HCT116 (cell line): ENCODE results near the gene ASB4.

ENCODE experiments used
- EZH2 ChIP-seq: fragments of 200-600 bp; sonication (generic); IDR thresholded peaks from 2 replicates; pipeline ENCODE4 v1.6.1; 2017; ENCODE audit warnings: antibody characterized with exemption, mixed run types
- JUND ChIP-seq: IDR thresholded peaks from 2 replicates; pipeline ENCODE4 v1.6.1; 2012
- MAX ChIP-seq: IDR thresholded peaks from 2 replicates; pipeline ENCODE4 v1.6.1; 2012
- POLR2A ChIP-seq: IDR thresholded peaks from 2 replicates; pipeline ENCODE4 v1.7.0; 2011; ENCODE audit warnings: borderline replicate concordance; ENCODE audit not compliant: insufficient read depth, insufficient read length; ENCODE audit errors: extremely low read depth
- POLR2AphosphoS5 ChIP-seq: IDR thresholded peaks from 2 replicates; pipeline ENCODE4 v1.6.1; 2011; ENCODE audit warnings: mild to moderate bottlenecking, low read depth, low read length, moderate library complexity
- RAD21 ChIP-seq: IDR thresholded peaks from 2 replicates; pipeline ENCODE4 v1.6.1; 2012; ENCODE audit warnings: low read depth, mild to moderate bottlenecking
- SIN3A ChIP-seq: IDR thresholded peaks from 2 replicates; pipeline ENCODE4 v1.6.1; 2012; ENCODE audit warnings: low read depth
- SRF ChIP-seq: IDR thresholded peaks from 2 replicates; pipeline ENCODE4 v1.6.1; 2012; ENCODE audit warnings: low read depth
- TF ChIP-seq, protein P1 (sequence below): IDR thresholded peaks from 2 replicates; pipeline ENCODE4 v1.6.1; 2011; ENCODE audit warnings: mild to moderate bottlenecking, low read length, moderate library complexity; ENCODE audit not compliant: insufficient replicate concordance; ENCODE audit errors: extremely low read depth
- TF ChIP-seq, protein P2 (sequence below), 3 experiments: fragments of 200-600 bp in 1 of 3; sonication (generic) in 1 of 3; IDR thresholded peaks in 2 of 3; conservative IDR thresholded peaks in 1 of 3; 2 replicates each; pipeline ENCODE4 v1.5.1; 2012 to 2017; ENCODE audit warnings: low read depth in 2 of 3, low read length in 2 of 3, antibody characterized with exemption in 1 of 3, borderline replicate concordance in 1 of 3, control low read depth in 1 of 3, mild to moderate bottlenecking in 1 of 3, mixed read lengths in 1 of 3, mixed run types in 1 of 3, moderate library complexity in 1 of 3; ENCODE audit not compliant: insufficient read depth in 1 of 3

- TF ChIP-seq SRF: no peak
- no peak for TF ChIP-seq POLR2AphosphoS5
- TF ChIP-seq, protein P1, sequence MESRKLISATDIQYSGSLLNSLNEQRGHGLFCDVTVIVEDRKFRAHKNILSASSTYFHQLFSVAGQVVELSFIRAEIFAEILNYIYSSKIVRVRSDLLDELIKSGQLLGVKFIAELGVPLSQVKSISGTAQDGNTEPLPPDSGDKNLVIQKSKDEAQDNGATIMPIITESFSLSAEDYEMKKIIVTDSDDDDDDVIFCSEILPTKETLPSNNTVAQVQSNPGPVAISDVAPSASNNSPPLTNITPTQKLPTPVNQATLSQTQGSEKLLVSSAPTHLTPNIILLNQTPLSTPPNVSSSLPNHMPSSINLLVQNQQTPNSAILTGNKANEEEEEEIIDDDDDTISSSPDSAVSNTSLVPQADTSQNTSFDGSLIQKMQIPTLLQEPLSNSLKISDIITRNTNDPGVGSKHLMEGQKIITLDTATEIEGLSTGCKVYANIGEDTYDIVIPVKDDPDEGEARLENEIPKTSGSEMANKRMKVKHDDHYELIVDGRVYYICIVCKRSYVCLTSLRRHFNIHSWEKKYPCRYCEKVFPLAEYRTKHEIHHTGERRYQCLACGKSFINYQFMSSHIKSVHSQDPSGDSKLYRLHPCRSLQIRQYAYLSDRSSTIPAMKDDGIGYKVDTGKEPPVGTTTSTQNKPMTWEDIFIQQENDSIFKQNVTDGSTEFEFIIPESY: no peak
- TF ChIP-seq SIN3A: no peak
- no peak for TF ChIP-seq POLR2A
- TF ChIP-seq, protein P2, sequence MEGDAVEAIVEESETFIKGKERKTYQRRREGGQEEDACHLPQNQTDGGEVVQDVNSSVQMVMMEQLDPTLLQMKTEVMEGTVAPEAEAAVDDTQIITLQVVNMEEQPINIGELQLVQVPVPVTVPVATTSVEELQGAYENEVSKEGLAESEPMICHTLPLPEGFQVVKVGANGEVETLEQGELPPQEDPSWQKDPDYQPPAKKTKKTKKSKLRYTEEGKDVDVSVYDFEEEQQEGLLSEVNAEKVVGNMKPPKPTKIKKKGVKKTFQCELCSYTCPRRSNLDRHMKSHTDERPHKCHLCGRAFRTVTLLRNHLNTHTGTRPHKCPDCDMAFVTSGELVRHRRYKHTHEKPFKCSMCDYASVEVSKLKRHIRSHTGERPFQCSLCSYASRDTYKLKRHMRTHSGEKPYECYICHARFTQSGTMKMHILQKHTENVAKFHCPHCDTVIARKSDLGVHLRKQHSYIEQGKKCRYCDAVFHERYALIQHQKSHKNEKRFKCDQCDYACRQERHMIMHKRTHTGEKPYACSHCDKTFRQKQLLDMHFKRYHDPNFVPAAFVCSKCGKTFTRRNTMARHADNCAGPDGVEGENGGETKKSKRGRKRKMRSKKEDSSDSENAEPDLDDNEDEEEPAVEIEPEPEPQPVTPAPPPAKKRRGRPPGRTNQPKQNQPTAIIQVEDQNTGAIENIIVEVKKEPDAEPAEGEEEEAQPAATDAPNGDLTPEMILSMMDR (IDR thresholded peaks at IDR 0.05 in 2 of 3, conservative IDR thresholded peaks at IDR 0.05 in 1 of 3; ENCODE audit: borderline replicate concordance in 1 of 3, insufficient read depth in 1 of 3, low read depth in 2 of 3, low read length in 2 of 3): no peak
- no peak for TF ChIP-seq EZH2
- TF ChIP-seq MAX: no peak
- TF ChIP-seq RAD21: no peak
- no peak for TF ChIP-seq JUND
Observed at GRCh38 chr7:95545673-95546072, 59.9 kb downstream of the ASB4 start.
